Fibroblast of skin of left biceps (primary cell): Measurements from ENCODE around the gene FKBP7.
A peak's percentile ranks its signal among the peaks of the same experiment; 100 is the strongest.
"Not testable (repeated sequence)": the region's sequence is repeated elsewhere in the genome, so short reads cannot be mapped to it uniquely, and the experiment has no call there.

Source experiments
- DNase-seq, 2 experiments: peaks; one replicate each; pipeline ENCODE4 v3.0.0-alpha.2; 2013; ENCODE audit warnings: low read depth in 2 of 2

FKBP7 gene

GRCh38 chr2:178449700-178450523, 28.5 kb downstream of the FKBP7 start:
- no peak for DNase-seq

- no peak for DNase-seq
Observed at GRCh38 chr2:178448968-178449661, 29.3 kb downstream of the FKBP7 start.

GRCh38 chr2:178441426-178441825, 37.0 kb downstream of the FKBP7 start:
- DNase-seq, result peak; percentile 9 to 10

GRCh38 chr2:178436662-178437061, 41.7 kb downstream of the FKBP7 start:
- no peak for DNase-seq

GRCh38 chr2:178429336-178429735, 49.1 kb downstream of the FKBP7 start:
- no peak for DNase-seq

- DNase-seq, result no peak
Observed at GRCh38 chr2:178428396-178428806, 50.0 kb downstream of the FKBP7 start.

GRCh38 chr2:178427458-178427857, 50.9 kb downstream of the FKBP7 start:
- DNase-seq, result no peak

GRCh38 chr2:178426388-178426787, 52.0 kb downstream of the FKBP7 start:
- DNase-seq, result no peak

GRCh38 chr2:178425255-178425827, 53.1 kb downstream of the FKBP7 start:
- no peak for DNase-seq

- not testable (repeated sequence) for DNase-seq
Observed at GRCh38 chr2:178423746-178424145, 54.7 kb downstream of the FKBP7 start.

- DNase-seq, result no peak
Observed at GRCh38 chr2:178422097-178422496, 56.3 kb downstream of the FKBP7 start.

- no peak for DNase-seq
Observed at GRCh38 chr2:178420463-178420999, 57.9 kb downstream of the FKBP7 start.

- DNase-seq, result no peak
Observed at GRCh38 chr2:178419123-178419522, 59.3 kb downstream of the FKBP7 start.

GRCh38 chr2:178418426-178418825, 60.0 kb downstream of the FKBP7 start:
- no peak for DNase-seq

- DNase-seq, result no peak
Observed at GRCh38 chr2:178417916-178418315, 60.5 kb downstream of the FKBP7 start.

- DNase-seq, result no peak
Observed at GRCh38 chr2:178415979-178416378, 62.4 kb downstream of the FKBP7 start.

- peak; percentile 84 for DNase-seq
Observed at GRCh38 chr2:178414266-178415247, 63.8 kb downstream of the FKBP7 start.
